RWPE1 (cell line): ENCODE results near the gene HORMAD2.
"Not testable (repeated sequence)": the region's sequence is repeated elsewhere in the genome, so short reads cannot be mapped to it uniquely, and the experiment has no call there.

Experiments
- CTCF ChIA-PET: fragments of 350-600 bp; sonication (Branson Sonifier 250); formaldehyde crosslinking; extraction: SDS; loops from one replicate; lab custom pipeline; 2021; lab: Yijun Ruan, JAX
- POLR2A ChIA-PET: fragments of 400-600 bp; formaldehyde crosslinking; extraction: SDS; loops from one replicate; lab custom pipeline; 2020; ENCODE audit warnings: antibody characterized with exemption; ENCODE audit not compliant: low non-redundant PET; lab: Yijun Ruan, JAX
- DNase-seq: peaks from one replicate; pipeline ENCODE4 v3.0.0; 2012; ENCODE audit warnings: low spot score
- H3K27ac ChIP-seq: fragments of 450-650 bp; 2 replicates; pipeline ENCODE4 v1.5.1; 2017
- TF ChIP-seq, protein P1 (sequence below): fragments of 450-650 bp; conservative IDR thresholded peaks from 2 replicates; pipeline ENCODE4 v1.5.1; 2017; ENCODE audit warnings: low read depth, mild to moderate bottlenecking

The HORMAD2 gene

DNA sequence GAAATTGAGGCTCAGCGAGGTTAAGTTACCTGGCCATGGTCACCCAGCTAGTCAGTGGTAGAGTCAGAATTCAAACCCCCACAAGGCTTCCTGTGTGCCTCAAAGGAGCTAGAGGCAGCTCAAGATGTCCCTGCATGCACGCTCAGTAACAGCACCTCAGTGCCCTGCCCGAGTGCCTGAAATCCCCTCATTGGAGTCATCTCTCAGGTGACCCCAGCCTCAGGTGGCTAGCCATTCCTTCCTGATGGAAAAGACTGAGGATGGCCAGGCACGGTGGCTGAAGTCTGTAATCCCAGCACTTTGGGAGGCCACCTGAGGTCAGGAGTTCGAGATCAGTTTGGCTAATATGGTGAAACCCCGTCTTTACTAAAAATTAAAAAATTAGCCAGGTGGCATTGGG lies 129.4 kb downstream of the HORMAD2 start:
- POLR2A ChIA-PET: no interaction called here
- peak overlapping the region; percentile 71 for H3K27ac ChIP-seq

DNA sequence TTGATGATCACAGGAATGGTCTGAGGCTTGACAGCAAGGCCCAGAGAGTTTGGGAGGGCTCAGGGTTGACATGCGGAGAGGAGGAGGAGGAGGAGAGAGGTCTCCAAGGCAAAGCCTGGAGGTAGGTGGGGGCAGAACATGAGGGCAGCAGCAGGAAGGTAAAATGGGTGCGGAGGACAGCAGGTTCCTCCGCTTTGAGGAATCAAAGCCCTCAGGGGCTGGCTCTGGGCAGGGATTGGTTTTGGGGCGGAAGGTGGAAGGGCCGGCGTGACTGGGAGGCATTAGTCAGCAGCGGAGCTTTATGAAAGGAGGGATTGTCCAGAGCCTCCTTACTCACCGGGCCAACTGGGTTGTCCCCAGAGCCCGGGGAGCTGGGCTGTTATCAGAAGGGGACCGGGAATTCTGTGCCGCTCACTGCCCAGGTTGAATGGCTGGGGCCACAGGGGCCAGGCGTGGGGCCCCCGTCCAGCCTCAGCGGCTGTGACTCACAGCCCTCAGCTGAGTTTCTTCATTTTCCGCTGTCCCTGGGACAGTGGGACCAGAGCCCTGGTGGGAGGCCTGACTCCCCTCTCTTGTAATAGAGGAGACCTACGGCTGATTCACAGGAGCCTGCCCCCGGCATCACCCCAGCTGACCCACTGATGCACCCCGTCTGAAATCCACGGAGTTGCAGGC lies 130.1 kb downstream of the HORMAD2 start:
- ChIA-PET POLR2A (no interaction called here), CTCF (no interaction called here)
- H3K27ac ChIP-seq: peak overlapping the region; percentile 71
- DNase-seq: peak; percentile 77
- TF ChIP-seq, protein P1, sequence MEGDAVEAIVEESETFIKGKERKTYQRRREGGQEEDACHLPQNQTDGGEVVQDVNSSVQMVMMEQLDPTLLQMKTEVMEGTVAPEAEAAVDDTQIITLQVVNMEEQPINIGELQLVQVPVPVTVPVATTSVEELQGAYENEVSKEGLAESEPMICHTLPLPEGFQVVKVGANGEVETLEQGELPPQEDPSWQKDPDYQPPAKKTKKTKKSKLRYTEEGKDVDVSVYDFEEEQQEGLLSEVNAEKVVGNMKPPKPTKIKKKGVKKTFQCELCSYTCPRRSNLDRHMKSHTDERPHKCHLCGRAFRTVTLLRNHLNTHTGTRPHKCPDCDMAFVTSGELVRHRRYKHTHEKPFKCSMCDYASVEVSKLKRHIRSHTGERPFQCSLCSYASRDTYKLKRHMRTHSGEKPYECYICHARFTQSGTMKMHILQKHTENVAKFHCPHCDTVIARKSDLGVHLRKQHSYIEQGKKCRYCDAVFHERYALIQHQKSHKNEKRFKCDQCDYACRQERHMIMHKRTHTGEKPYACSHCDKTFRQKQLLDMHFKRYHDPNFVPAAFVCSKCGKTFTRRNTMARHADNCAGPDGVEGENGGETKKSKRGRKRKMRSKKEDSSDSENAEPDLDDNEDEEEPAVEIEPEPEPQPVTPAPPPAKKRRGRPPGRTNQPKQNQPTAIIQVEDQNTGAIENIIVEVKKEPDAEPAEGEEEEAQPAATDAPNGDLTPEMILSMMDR: no peak

More for the DNA sequence above, 129.4 kb downstream of the HORMAD2 start:
- CTCF ChIA-PET: no interaction called here
- no peak for DNase-seq
- TF ChIP-seq, protein P1: no peak

DNA sequence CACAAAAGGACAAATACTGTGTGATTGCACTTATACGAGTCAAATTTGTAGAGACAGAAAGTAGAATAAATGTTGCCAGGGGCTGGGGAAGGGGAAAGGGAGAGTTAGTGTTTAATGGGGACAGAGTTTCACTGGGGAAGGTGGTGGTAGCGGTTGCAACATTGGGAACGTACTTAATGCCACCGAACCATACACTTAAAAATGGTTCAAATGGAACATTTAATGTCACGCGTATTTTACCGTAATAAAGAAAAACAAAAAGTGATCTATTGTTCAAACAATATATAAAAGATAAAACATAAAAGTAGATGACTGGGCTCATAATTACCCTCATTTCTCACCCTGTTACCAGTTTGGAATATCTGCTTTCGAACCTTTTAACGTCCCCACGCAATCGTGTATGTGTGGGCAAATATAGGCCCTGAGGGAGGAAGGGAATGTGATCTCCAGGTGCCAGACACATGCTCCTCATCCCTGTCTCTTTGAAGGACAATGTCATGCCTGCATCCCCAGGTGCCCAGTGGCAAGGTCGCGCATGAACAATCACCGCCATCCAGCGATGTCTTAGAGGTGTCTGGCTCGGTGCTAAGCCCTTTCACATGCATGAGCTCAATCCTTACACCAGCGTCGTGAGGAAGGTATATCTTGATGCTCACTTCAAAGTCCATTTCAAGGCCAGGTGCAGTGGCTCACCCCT lies 131.0 kb downstream of the HORMAD2 start:
- H3K27ac ChIP-seq: peak overlapping the region; percentile 72; the same call in 1 of the 2 replicates
- DNase-seq: no peak
- ChIA-PET POLR2A (no interaction called here), CTCF (no interaction called here)
- TF ChIP-seq, protein P1: no peak

DNA sequence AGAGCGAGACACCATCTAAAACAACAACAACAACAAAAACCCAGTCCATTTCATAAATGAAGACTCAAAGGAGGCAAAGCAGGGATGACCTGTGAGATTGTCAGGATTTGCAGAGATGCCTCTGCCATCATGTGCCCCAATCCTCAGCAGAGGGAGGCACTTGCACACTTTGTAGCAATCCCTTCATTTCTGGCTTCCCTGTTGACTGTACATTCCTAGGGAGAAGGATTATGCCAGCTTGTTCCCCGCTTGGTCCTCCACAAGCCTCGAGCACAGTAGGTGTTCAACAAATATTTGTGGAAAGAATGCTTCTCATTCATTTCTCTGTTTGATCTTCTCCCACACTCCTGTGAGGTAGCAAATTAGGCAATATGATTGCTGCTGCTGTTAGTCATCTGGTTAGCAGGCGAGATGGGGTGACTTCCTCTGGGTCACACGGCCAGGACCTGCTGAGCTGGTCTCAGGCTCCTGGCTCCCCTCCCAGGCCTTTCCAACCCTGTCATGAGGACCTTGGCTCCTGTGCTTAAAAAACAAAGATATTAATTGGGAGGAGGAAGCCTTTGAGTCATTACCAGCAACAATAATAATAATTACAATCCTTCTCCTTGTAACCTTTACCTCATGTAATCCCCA lies 132.2 kb downstream of the HORMAD2 start:
- TF ChIP-seq, protein P1: no peak
- CTCF ChIA-PET: interaction anchor here (0.6 to 0.7 kb wide), 2 partner anchors 62 to 587 kb away, joined by 3 to 4 read pairs; no protein-coding TSS in a partner anchor
- peak overlapping the region; percentile 72 for H3K27ac ChIP-seq
- POLR2A ChIA-PET: no interaction called here
- peak; percentile 80 for DNase-seq

DNA sequence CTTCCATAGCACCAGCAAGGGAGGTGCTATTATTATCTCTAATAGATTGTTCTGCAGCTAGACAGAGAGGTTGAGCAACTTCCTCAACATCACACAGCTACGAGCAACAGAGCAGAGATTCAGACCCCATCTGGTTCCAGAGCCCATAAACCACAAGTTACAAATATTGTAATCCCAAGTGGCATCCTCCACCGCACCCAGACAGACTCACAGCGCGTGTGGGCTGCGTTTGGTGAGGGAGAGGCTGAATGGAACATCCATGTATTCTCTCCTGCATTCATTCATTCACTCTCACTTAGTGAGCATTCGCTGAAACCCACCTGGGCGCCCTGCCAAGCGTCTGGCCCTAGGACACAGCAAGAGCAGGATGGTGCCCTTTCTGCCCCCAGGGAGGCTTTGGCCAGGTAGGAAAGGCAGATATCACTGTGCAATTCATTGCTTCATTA lies 132.8 kb downstream of the HORMAD2 start:
- ChIA-PET POLR2A (no interaction called here), CTCF (interaction anchor here (0.7 kb wide), 1 partner anchor 62 kb away, joined by 4 read pairs; no protein-coding TSS in a partner anchor)
- H3K27ac ChIP-seq: peak overlapping the region; percentile 72
- no peak for DNase-seq
- TF ChIP-seq, protein P1: no peak

DNA sequence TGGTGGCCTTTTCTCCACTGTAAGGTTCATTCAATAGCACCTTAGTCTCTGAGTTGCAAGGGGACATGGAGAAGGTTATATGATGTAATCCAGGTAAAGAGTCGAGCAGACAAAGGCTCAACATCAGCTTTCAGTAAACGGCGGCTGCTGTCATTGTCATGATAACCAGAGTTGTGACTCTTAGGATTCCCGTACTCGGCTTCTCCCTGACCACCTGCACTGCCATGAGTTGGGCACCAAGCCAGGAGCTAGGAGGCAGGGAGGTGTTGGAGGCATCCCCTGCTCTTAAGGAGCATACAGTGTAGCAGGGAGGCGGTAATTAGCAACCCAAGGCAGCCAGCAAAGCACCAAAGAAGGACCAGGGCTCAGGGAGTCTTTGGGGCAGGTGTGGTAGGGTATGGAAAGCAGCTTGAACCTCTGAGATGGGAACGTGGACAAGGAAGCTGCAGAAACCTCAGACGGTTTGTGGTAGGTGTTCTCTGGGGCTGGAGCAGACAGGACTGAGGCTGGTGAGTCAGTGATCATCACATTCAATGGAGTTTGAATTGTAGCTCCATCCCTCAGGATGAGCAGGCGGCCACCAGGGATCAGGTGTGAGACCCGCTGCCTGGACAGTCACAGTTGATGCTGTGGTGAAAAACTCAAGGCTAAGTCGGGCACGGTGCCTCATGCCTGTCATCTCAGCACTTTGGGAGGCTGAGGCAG lies 134.6 kb downstream of the HORMAD2 start:
- no peak for DNase-seq
- ChIA-PET POLR2A (no interaction called here), CTCF (no interaction called here)
- no peak overlapping the region for H3K27ac ChIP-seq
- TF ChIP-seq, protein P1: no peak

DNA sequence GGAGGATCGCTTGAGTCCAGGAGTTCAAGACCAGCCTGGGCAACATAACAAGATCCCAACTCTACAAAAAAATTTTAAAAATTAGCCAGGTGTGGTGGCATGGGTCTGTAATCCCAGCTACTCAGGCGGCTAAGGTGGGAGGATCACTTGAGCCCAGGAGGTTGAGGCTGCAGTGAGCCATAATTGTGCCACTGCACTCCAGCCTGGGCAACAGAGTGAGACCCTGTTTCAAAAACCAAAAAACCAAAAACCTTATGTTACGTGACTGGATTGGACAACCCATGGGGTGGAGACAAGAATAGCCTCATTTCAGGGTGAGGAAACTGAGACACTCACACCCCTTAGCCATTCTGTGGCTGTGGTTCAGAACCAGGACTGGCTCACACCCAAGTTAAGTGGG lies 136.0 kb downstream of the HORMAD2 start:
- CTCF ChIA-PET, DNase-seq, H3K27ac ChIP-seq, POLR2A ChIA-PET: not testable (repeated sequence)
